HEK293 (cell line): Measurements from ENCODE around the gene DGKB.

Experiments
- CTCF ChIA-PET: fragments of 350-600 bp; formaldehyde crosslinking; extraction: SDS; loops from one replicate; lab custom pipeline; 2021; ENCODE audit warnings: antibody characterized with exemption; lab: Yijun Ruan, JAX
- POLR2A ChIA-PET: fragments of 300-600 bp; formaldehyde crosslinking; extraction: SDS; loops from one replicate; lab custom pipeline; 2020; ENCODE audit warnings: antibody characterized with exemption, inconsistent platforms; lab: Yijun Ruan, JAX
- H3K27ac ChIP-seq: fragments of 200-500 bp; sonication (Bioruptor generic); 2 replicates; pipeline ENCODE4 v1.5.1; 2014; ENCODE audit warnings: low read depth, low read length, control low read depth, inconsistent platforms; ENCODE audit errors: extremely low read depth
- H3K36me3 ChIP-seq, 2 experiments: fragments of 200-500 bp in 1 of 2; sonication (Bioruptor generic) in 1 of 2; 1 replicate in 1 of 2; 2 replicates in 1 of 2; pipeline ENCODE4 v1.5.1; 2014 to 2017; ENCODE audit warnings: inconsistent platforms in 2 of 2, low read length in 2 of 2; ENCODE audit not compliant: control insufficient read depth in 2 of 2, insufficient read depth in 1 of 2
- H3K4me1 ChIP-seq: fragments of 200-500 bp; sonication (Bioruptor generic); 2 replicates; pipeline ENCODE4 v1.5.1; 2014; ENCODE audit warnings: mild to moderate bottlenecking, low read length, inconsistent platforms; ENCODE audit not compliant: control insufficient read depth, insufficient read depth
- H3K4me3 ChIP-seq: 2 replicates; pipeline ENCODE4 v1.5.1; 2011; ENCODE audit warnings: low read depth, mild to moderate bottlenecking, control low read depth, low read length, moderate library complexity
- H3K9me3 ChIP-seq: fragments of 200-500 bp; sonication (Bioruptor generic); 2 replicates; pipeline ENCODE4 v1.5.1; 2014; ENCODE audit warnings: low read depth, low read length, inconsistent platforms; ENCODE audit not compliant: control insufficient read depth, insufficient read depth
- BCL6B ChIP-seq: fragments of 450-650 bp; formaldehyde crosslinking; IDR thresholded peaks from 2 replicates; pipeline ENCODE4 v1.5.1; 2017; ENCODE audit warnings: missing biosample characterization, missing genetic modification characterization
- GLIS1 ChIP-seq: fragments of 450-650 bp; formaldehyde crosslinking; IDR thresholded peaks from 2 replicates; pipeline ENCODE4 v1.5.1; 2016; ENCODE audit warnings: missing biosample characterization, missing genetic modification characterization
- OVOL3 ChIP-seq: fragments of 450-650 bp; formaldehyde crosslinking; IDR thresholded peaks from 2 replicates; pipeline ENCODE4 v1.5.1; 2016; ENCODE audit warnings: missing biosample characterization, missing genetic modification characterization
- SCRT2 ChIP-seq: fragments of 450-650 bp; formaldehyde crosslinking; IDR thresholded peaks from 2 replicates; pipeline ENCODE4 v1.5.1; 2016; ENCODE audit warnings: missing biosample characterization, missing genetic modification characterization
- WT1 ChIP-seq: fragments of 450-650 bp; formaldehyde crosslinking; IDR thresholded peaks from 2 replicates; pipeline ENCODE4 v1.5.1; 2016; ENCODE audit warnings: missing biosample characterization, missing genetic modification characterization
- YY2 ChIP-seq: fragments of 450-650 bp; formaldehyde crosslinking; IDR thresholded peaks from 2 replicates; pipeline ENCODE4 v1.5.1; 2016; ENCODE audit warnings: missing biosample characterization, missing genetic modification characterization
- ZNF155 ChIP-seq: fragments of 450-650 bp; formaldehyde crosslinking; IDR thresholded peaks from 2 replicates; pipeline ENCODE4 v1.5.1; 2016; ENCODE audit warnings: missing biosample characterization, missing genetic modification characterization
- ZNF169 ChIP-seq: fragments of 450-650 bp; formaldehyde crosslinking; IDR thresholded peaks from 2 replicates; pipeline ENCODE4 v1.5.1; 2016; ENCODE audit warnings: missing biosample characterization, missing genetic modification characterization
- ZNF184 ChIP-seq: fragments of 450-650 bp; IDR thresholded peaks from 2 replicates; pipeline ENCODE4 v1.5.1; 2018; ENCODE audit warnings: missing biosample characterization, mild to moderate bottlenecking, missing genetic modification characterization
- ZNF19 ChIP-seq: fragments of 450-650 bp; formaldehyde crosslinking; IDR thresholded peaks from 2 replicates; pipeline ENCODE4; 2016; ENCODE audit warnings: missing biosample characterization, missing genetic modification characterization, low read depth
- ZNF211 ChIP-seq: fragments of 450-650 bp; formaldehyde crosslinking; IDR thresholded peaks from 2 replicates; pipeline ENCODE4 v1.5.1; 2016; ENCODE audit warnings: low read depth, missing biosample characterization, missing genetic modification characterization
- ZNF302 ChIP-seq: fragments of 450-650 bp; formaldehyde crosslinking; IDR thresholded peaks from 2 replicates; pipeline ENCODE4 v1.5.1; 2016; ENCODE audit warnings: missing biosample characterization, missing genetic modification characterization, low read depth
- ZNF513 ChIP-seq: fragments of 450-650 bp; IDR thresholded peaks from 2 replicates; pipeline ENCODE4 v1.5.1; 2018; ENCODE audit warnings: missing biosample characterization, missing genetic modification characterization
- ZNF544 ChIP-seq: fragments of 450-650 bp; formaldehyde crosslinking; IDR thresholded peaks from 2 replicates; pipeline ENCODE4 v1.5.0; 2017; ENCODE audit warnings: missing biosample characterization, missing genetic modification characterization
- ZNF555 ChIP-seq: fragments of 450-650 bp; formaldehyde crosslinking; conservative IDR thresholded peaks from 2 replicates; pipeline ENCODE4 v1.5.1; 2017; ENCODE audit warnings: missing biosample characterization, mild to moderate bottlenecking, missing genetic modification characterization, inconsistent platforms
- ZNF585B ChIP-seq: fragments of 450-650 bp; formaldehyde crosslinking; IDR thresholded peaks from 2 replicates; pipeline ENCODE4 v1.5.1; 2016; ENCODE audit warnings: missing biosample characterization, missing genetic modification characterization
- TF ChIP-seq, protein P1 (sequence below): fragments of 450-650 bp; formaldehyde crosslinking; IDR thresholded peaks from 2 replicates; pipeline ENCODE4 v1.5.1; 2016; ENCODE audit warnings: missing biosample characterization, missing genetic modification characterization
- TF ChIP-seq, protein P2 (sequence below): fragments of 450-650 bp; formaldehyde crosslinking; IDR thresholded peaks from 2 replicates; pipeline ENCODE4 v1.5.1; 2016; ENCODE audit warnings: missing biosample characterization, missing genetic modification characterization
- TF ChIP-seq, protein P3 (sequence below): fragments of 450-650 bp; formaldehyde crosslinking; IDR thresholded peaks from 2 replicates; pipeline ENCODE4 v1.5.1; 2016; ENCODE audit warnings: missing biosample characterization, missing genetic modification characterization, borderline replicate concordance

DGKB gene

DNA sequence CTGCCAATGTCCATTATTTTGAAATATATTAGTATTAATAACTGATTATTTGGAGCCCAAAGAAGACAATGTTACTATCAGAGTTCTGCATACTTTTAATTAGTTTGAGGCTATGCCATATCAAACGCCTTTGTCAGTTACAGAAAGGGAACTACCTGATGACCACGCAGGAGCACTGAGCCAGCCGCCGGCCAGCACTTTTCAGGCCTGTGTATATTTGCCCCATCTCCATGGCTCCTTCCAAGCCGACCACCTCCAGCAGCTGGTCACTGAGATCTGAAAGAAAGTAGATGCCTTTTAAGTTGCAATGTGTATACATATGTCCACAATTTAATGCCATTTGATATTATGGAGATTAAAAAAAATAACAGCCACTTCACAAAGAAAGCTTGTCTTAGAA, 724.7 kb downstream of the DGKB start:
- H3K36me3 ChIP-seq, result no peaks in the 10 kb centered on the region
- no peaks in the 10 kb centered on the region for H3K9me3 ChIP-seq
- no peak overlapping the region for H3K27ac ChIP-seq
- H3K4me1 ChIP-seq, result no peaks in the 10 kb centered on the region
- no peak overlapping the region for H3K4me3 ChIP-seq
- POLR2A ChIA-PET, result interaction anchor here (0.7 kb wide), 1 partner anchor 673 kb away, joined by 4 read pairs; no protein-coding TSS in a partner anchor
- CTCF ChIA-PET, result interaction anchor here (0.8 kb wide), 1 partner anchor 14 kb away, joined by 3 read pairs; no protein-coding TSS in a partner anchor
- TF ChIP-seq ZNF555 (tag by site-specific recombination), result no peak
- TF ChIP-seq ZNF169, result no peak
- no peak for TF ChIP-seq ZNF184 (tag by site-specific recombination)
- no peak for TF ChIP-seq WT1
- TF ChIP-seq ZNF211 (tag by site-specific recombination), result no peak
- no peak for TF ChIP-seq ZNF585B (tag by site-specific recombination)
- TF ChIP-seq, protein P1, sequence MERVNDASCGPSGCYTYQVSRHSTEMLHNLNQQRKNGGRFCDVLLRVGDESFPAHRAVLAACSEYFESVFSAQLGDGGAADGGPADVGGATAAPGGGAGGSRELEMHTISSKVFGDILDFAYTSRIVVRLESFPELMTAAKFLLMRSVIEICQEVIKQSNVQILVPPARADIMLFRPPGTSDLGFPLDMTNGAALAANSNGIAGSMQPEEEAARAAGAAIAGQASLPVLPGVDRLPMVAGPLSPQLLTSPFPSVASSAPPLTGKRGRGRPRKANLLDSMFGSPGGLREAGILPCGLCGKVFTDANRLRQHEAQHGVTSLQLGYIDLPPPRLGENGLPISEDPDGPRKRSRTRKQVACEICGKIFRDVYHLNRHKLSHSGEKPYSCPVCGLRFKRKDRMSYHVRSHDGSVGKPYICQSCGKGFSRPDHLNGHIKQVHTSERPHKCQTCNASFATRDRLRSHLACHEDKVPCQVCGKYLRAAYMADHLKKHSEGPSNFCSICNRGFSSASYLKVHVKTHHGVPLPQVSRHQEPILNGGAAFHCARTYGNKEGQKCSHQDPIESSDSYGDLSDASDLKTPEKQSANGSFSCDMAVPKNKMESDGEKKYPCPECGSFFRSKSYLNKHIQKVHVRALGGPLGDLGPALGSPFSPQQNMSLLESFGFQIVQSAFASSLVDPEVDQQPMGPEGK, result no peak
- no peak for TF ChIP-seq OVOL3 (tag by site-specific recombination)
- no peak for TF ChIP-seq YY2 (tag by site-specific recombination)
- TF ChIP-seq ZNF544 (tag by site-specific recombination), result no peak
- TF ChIP-seq ZNF19 (tag by site-specific recombination), result no peak
- TF ChIP-seq ZNF513 (tag by site-specific recombination), result no peak
- no peak for TF ChIP-seq ZNF302 (tag by site-specific recombination)
- no peak for TF ChIP-seq GLIS1
- TF ChIP-seq, protein P2, sequence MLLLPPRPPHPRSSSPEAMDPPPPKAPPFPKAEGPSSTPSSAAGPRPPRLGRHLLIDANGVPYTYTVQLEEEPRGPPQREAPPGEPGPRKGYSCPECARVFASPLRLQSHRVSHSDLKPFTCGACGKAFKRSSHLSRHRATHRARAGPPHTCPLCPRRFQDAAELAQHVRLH (tag by site-specific recombination), result no peak
- TF ChIP-seq, protein P3, sequence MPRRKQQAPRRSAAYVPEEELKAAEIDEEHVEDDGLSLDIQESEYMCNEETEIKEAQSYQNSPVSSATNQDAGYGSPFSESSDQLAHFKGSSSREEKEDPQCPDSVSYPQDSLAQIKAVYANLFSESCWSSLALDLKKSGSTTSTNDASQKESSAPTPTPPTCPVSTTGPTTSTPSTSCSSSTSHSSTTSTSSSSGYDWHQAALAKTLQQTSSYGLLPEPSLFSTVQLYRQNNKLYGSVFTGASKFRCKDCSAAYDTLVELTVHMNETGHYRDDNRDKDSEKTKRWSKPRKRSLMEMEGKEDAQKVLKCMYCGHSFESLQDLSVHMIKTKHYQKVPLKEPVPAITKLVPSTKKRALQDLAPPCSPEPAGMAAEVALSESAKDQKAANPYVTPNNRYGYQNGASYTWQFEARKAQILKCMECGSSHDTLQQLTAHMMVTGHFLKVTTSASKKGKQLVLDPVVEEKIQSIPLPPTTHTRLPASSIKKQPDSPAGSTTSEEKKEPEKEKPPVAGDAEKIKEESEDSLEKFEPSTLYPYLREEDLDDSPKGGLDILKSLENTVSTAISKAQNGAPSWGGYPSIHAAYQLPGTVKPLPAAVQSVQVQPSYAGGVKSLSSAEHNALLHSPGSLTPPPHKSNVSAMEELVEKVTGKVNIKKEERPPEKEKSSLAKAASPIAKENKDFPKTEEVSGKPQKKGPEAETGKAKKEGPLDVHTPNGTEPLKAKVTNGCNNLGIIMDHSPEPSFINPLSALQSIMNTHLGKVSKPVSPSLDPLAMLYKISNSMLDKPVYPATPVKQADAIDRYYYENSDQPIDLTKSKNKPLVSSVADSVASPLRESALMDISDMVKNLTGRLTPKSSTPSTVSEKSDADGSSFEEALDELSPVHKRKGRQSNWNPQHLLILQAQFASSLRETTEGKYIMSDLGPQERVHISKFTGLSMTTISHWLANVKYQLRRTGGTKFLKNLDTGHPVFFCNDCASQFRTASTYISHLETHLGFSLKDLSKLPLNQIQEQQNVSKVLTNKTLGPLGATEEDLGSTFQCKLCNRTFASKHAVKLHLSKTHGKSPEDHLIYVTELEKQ (tag by site-specific recombination), result no peak
- TF ChIP-seq BCL6B (tag by site-specific recombination), result no peak
- no peak for TF ChIP-seq ZNF155 (tag by site-specific recombination)
- TF ChIP-seq SCRT2 (tag by site-specific recombination), result no peak
